Esophagus squamous epithelium (tissue), 5 donors: ENCODE data around the gene MYO6. TPM values are rescaled to one million over a fixed set of nuclear protein-coding genes. Genes with fewer than 3 reads are reported as not detected.
"Not testable (repeated sequence)": the region's sequence is repeated elsewhere in the genome, so short reads cannot be mapped to it uniquely, and the experiment has no call there.

Experiments used
- DNase-seq: peaks from one replicate; lab custom pipeline; 2025; lab: John Stamatoyannopoulos, UW
- H3K27ac ChIP-seq, 4 donors: fragments of 200-600 bp; sonication (generic); one replicate each; pipeline ENCODE4 v1.5.1; 2016 to 2019; ENCODE audit warnings: mild to moderate bottlenecking in 1 of 4
- H3K27me3 ChIP-seq, 4 donors: fragments of 200-600 bp; sonication (generic); 1 replicate in 3 of 4; 2 replicates in 1 of 4; pipeline versions ENCODE4 v1.5.1 to v1.6.0; 2017 to 2021; ENCODE audit warnings: antibody characterized with exemption in 1 of 4
- H3K36me3 ChIP-seq, 3 donors: fragments of 200-600 bp; sonication (generic); one replicate each; pipeline ENCODE4 v1.5.1; 2016 to 2019
- H3K4me1 ChIP-seq, 3 donors: fragments of 200-600 bp; sonication (generic); one replicate each; pipeline ENCODE4 v1.5.1; 2017 to 2019
- H3K4me3 ChIP-seq, 4 donors: fragments of 200-600 bp; sonication (generic); 1 replicate in 3 of 4; 2 replicates in 1 of 4; pipeline ENCODE4 v1.5.1; 2016 to 2019; ENCODE audit warnings: mild to moderate bottlenecking in 2 of 4, moderate library complexity in 1 of 4
- H3K9me3 ChIP-seq, 3 donors: fragments of 200-600 bp; sonication (generic); one replicate each; pipeline ENCODE4 v1.5.1; 2016 to 2019
- POLR2A ChIP-seq, 4 donors: fragments of 450-650 bp; IDR thresholded peaks; one replicate each; pipeline ENCODE4 v1.6.1; 2017; ENCODE audit warnings: antibody characterized with exemption in 4 of 4, mild to moderate bottlenecking in 4 of 4, moderate library complexity in 3 of 4
- WGBS, 2 donors: methylation state at CpG; one replicate each; pipeline ENCODE4 v1.1.5; 2018; 5-methylcytosine and 5-hydroxymethylcytosine counted together
- intact Hi-C: fragments of 100-400 bp; cut with DNase I; formaldehyde crosslinking; loops from one replicate; pipeline ENCODE4 v1.15.0; 2022
- total RNA-seq, 4 donors: library from RNA; depleted of rRNA; stranded (reverse); fragments of >200 nt; gene quantifications; one replicate each; pipeline ENCODE4 v1.1.0, GENCODE V29; 2016
- TF ChIP-seq, protein P1 (sequence below), 6 experiments: fragments of 450-650 bp in 4 of 6; fragments of 200-600 bp in 2 of 6; sonication (generic) in 2 of 6; IDR thresholded peaks; one replicate each; pipeline ENCODE4 v1.5.1; 2016 to 2019; ENCODE audit warnings: antibody characterized with exemption in 6 of 6, mild to moderate bottlenecking in 4 of 6, moderate library complexity in 4 of 6
- donor health status: DM: yes; HTN: yes; CAD: no.

Gene MYO6
- total RNA-seq, 4 donors from 2014 or later, result 22.1 to 37.0 (median 31.5) TPM

GRCh38 chr6:75727206-75727605 is 21.8 kb upstream of the MYO6 start:
- intact Hi-C loops, result no loop called here
- 87 to 89% methylated on average over 2 of the region's 2 CpGs for WGBS, 2 donors
- no peaks in the 10 kb centered on the region for H3K4me1 ChIP-seq

GRCh38 chr6:75731029-75731428 is 18.0 kb upstream of the MYO6 start:
- H3K27me3 ChIP-seq, H3K27ac ChIP-seq, H3K9me3 ChIP-seq, H3K4me3 ChIP-seq, H3K36me3 ChIP-seq, DNase-seq, H3K4me1 ChIP-seq, intact Hi-C loops: not testable (repeated sequence)
- WGBS, 2 donors, result 73 to 81% methylated on average over 8 of the region's 8 CpGs

More at GRCh38 chr6:75727206-75727605, 21.8 kb upstream of the MYO6 start:
- Histone ChIP-seq H3K36me3 (no peaks in the 10 kb centered on the region), H3K4me3 (no peak overlapping the region), H3K27ac (no peak overlapping the region), H3K27me3 (no peaks in the 10 kb centered on the region), H3K9me3 (no peaks in the 10 kb centered on the region)
- no peak for DNase-seq
- TF ChIP-seq POLR2A (IDR thresholded peaks at IDR 0.05), result no peak
- TF ChIP-seq, protein P1, sequence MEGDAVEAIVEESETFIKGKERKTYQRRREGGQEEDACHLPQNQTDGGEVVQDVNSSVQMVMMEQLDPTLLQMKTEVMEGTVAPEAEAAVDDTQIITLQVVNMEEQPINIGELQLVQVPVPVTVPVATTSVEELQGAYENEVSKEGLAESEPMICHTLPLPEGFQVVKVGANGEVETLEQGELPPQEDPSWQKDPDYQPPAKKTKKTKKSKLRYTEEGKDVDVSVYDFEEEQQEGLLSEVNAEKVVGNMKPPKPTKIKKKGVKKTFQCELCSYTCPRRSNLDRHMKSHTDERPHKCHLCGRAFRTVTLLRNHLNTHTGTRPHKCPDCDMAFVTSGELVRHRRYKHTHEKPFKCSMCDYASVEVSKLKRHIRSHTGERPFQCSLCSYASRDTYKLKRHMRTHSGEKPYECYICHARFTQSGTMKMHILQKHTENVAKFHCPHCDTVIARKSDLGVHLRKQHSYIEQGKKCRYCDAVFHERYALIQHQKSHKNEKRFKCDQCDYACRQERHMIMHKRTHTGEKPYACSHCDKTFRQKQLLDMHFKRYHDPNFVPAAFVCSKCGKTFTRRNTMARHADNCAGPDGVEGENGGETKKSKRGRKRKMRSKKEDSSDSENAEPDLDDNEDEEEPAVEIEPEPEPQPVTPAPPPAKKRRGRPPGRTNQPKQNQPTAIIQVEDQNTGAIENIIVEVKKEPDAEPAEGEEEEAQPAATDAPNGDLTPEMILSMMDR (IDR thresholded peaks at IDR 0.05), result no peak

DNA sequence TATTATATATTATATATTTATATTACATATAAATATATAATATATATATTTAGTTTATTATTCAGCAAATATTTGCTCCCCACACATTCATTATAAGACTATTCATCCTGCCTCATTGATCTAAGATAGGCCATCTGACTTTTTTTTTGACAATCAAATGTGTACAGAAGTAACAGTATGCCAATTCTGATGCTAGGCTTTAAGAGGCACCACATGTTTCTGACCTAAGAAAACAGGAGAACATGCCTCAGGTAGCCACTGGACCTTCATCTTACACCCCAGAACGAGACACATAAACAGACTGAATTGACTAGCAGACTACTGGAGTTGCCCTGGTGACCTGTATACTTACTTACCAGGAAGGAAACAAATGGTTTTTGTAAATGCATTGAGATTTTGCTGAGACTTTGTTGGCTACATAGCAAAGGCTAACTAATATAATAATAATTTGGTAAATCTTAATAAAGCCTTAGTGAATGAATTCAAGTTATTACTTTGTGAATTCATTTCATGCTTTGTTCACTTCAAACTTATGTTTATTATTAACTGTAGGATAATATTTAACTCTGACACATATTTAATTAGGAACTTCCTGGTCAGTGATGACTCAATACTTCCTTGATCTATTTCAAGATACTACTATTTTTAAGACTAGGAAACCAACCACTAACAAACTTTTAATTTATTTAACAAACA is 13.4 kb upstream of the MYO6 start:
- no peak overlapping the region for H3K4me3 ChIP-seq
- no peaks in the 10 kb centered on the region for H3K36me3 ChIP-seq
- TF ChIP-seq, protein P1 (IDR thresholded peaks at IDR 0.05), result no peak
- TF ChIP-seq POLR2A (IDR thresholded peaks at IDR 0.05), result no peak
- no peak for DNase-seq
- no peaks in the 10 kb centered on the region for H3K27me3 ChIP-seq
- WGBS, 2 donors, result 20 to 29% methylated on average over 1 of the region's 1 CpG
- no peaks in the 10 kb centered on the region for H3K9me3 ChIP-seq
- H3K27ac ChIP-seq, result peak overlapping the region in 1 of 4 donors; percentile 43
- intact Hi-C loops, result no loop called here
- peaks cover 0 to 8% (median 4%) of the 10 kb centered on the region in 3 donors for H3K4me1 ChIP-seq

- Histone ChIP-seq H3K27me3 (peaks cover 0 to 6% (median 0%) of the 10 kb centered on the region in 4 donors), H3K4me3 (no peak overlapping the region), H3K9me3 (no peaks in the 10 kb centered on the region), H3K4me1 (peaks cover 0 to 18% (median 4%) of the 10 kb centered on the region in 3 donors), H3K27ac (no peak overlapping the region), H3K36me3 (no peaks in the 10 kb centered on the region)
- TF ChIP-seq, protein P1 (IDR thresholded peaks at IDR 0.05), result no peak
- TF ChIP-seq POLR2A (IDR thresholded peaks at IDR 0.05), result no peak
- DNase-seq, result no peak
- 64 to 68% methylated on average over 4 of the region's 4 CpGs for WGBS, 2 donors
- intact Hi-C loops, result no loop called here
Measured at GRCh38 chr6:75743971-75744370, 5.1 kb upstream of the MYO6 start.

DNA sequence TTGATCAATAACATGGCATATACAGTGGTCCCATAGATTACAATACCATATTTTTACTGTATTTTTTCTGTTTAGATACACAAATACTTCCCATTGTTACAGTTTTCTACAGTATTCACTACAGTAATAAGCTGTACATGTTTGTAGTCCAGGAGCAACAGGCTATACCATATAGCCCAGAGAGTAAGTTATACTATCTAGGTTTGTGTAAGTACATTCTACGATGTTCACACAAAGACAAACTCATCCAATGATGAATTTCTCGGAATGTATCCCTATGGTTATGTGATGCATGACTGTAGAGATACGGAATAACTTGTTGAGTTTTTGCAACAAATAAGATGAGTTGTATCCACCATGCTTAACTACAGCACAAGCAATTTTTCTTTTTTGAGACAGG is 3.6 kb upstream of the MYO6 start:
- DNase-seq, result no peak
- WGBS, 2 donors, result 88 to 93% methylated on average over 3 of the region's 3 CpGs
- no peak overlapping the region for H3K4me3 ChIP-seq
- peaks cover 0 to 6% (median 0%) of the 10 kb centered on the region in 4 donors for H3K27me3 ChIP-seq
- intact Hi-C loops, result no loop called here
- no peak overlapping the region for H3K27ac ChIP-seq
- H3K9me3 ChIP-seq, result no peaks in the 10 kb centered on the region
- H3K36me3 ChIP-seq, result no peaks in the 10 kb centered on the region
- TF ChIP-seq, protein P1 (IDR thresholded peaks at IDR 0.05), result no peak
- TF ChIP-seq POLR2A (IDR thresholded peaks at IDR 0.05), result no peak
- H3K4me1 ChIP-seq, result peaks cover 0 to 27% (median 4%) of the 10 kb centered on the region in 3 donors
